Upper lobe of left lung (tissue), 4 donors: ENCODE data around the gene PHF2.

Experiments used
- CTCF ChIP-seq, 6 experiments: fragments of 450-650 bp in 4 of 6; fragments of 200-600 bp in 2 of 6; sonication (generic) in 2 of 6; IDR thresholded peaks; one replicate each; pipeline ENCODE4 v1.5.1; 2016 to 2019; ENCODE audit warnings: antibody characterized with exemption in 6 of 6
- EP300 ChIP-seq, 4 donors: sonication (generic); formaldehyde crosslinking; IDR thresholded peaks; one replicate each; pipeline ENCODE4 v1.5.1; 2017; ENCODE audit warnings: antibody characterized with exemption in 4 of 4, control low read depth in 2 of 4
- POLR2A ChIP-seq, 4 donors: fragments of 450-650 bp; IDR thresholded peaks; one replicate each; pipeline ENCODE4 v1.5.1; 2016 to 2017; ENCODE audit warnings: antibody characterized with exemption in 4 of 4, mild to moderate bottlenecking in 2 of 4
- POLR2AphosphoS5 ChIP-seq, 2 donors: sonication (generic); formaldehyde crosslinking; IDR thresholded peaks; one replicate each; pipeline ENCODE4 v1.5.1; 2017; ENCODE audit warnings: antibody characterized with exemption in 2 of 2

GRCh38 chr9:93660352-93661046, 84.1 kb downstream of the PHF2 start:
- TF ChIP-seq POLR2A (IDR thresholded peaks at IDR 0.05): no peak
- no peak for TF ChIP-seq EP300 (IDR thresholded peaks at IDR 0.05)
- no peak for TF ChIP-seq CTCF (IDR thresholded peaks at IDR 0.05)
- no peak for TF ChIP-seq POLR2AphosphoS5 (IDR thresholded peaks at IDR 0.05)
